Hepatocyte (in vitro differentiated cells): Measurements from ENCODE around the gene CBX2. TPM values are rescaled to one million over a fixed set of nuclear protein-coding genes. Genes with fewer than 3 reads are reported as not detected.
A peak's percentile ranks its signal among the peaks of the same experiment; 100 is the strongest.

Experiments used
- DNase-seq: peaks from one replicate; pipeline ENCODE4 v3.0.0-alpha.2; 2016; ENCODE audit warnings: low spot score
- H2AFZ ChIP-seq: fragments of 200-600 bp; sonication (generic); 2 replicates; pipeline ENCODE4 v1.6.0; 2016; ENCODE audit warnings: antibody characterized with exemption, mild to moderate bottlenecking
- H3K27ac ChIP-seq: fragments of 200-600 bp; sonication (generic); 2 replicates; pipeline ENCODE4 v1.5.1; 2016; ENCODE audit warnings: mild to moderate bottlenecking
- H3K27me3 ChIP-seq: fragments of 200-600 bp; sonication (generic); 2 replicates; pipeline ENCODE4 v1.6.1; 2016
- H3K36me3 ChIP-seq: fragments of 200-600 bp; sonication (generic); replicated peaks from 2 replicates; pipeline ENCODE4 v1.5.1; 2016; ENCODE audit warnings: low read depth; ENCODE audit not compliant: insufficient read depth
- H3K4me1 ChIP-seq: fragments of 200-600 bp; sonication (generic); 2 replicates; pipeline ENCODE4 v1.5.1; 2016; ENCODE audit warnings: mild to moderate bottlenecking, moderate library complexity; ENCODE audit not compliant: insufficient read depth
- H3K4me2 ChIP-seq: fragments of 200-600 bp; sonication (generic); 2 replicates; pipeline ENCODE4 v1.6.0; 2016
- H3K4me3 ChIP-seq: fragments of 200-600 bp; sonication (generic); 2 replicates; pipeline ENCODE4 v1.5.1; 2016; ENCODE audit warnings: mild to moderate bottlenecking
- H3K79me2 ChIP-seq: fragments of 200-600 bp; sonication (generic); 2 replicates; pipeline ENCODE4 v1.6.0; 2017; ENCODE audit warnings: mild to moderate bottlenecking
- H3K9me2 ChIP-seq: fragments of 200-600 bp; sonication (generic); replicated peaks from 2 replicates; pipeline ENCODE4 v1.6.0; 2017; ENCODE audit warnings: mild to moderate bottlenecking; ENCODE audit not compliant: insufficient read depth
- H3K9me3 ChIP-seq: fragments of 200-600 bp; sonication (generic); 2 replicates; pipeline ENCODE4 v1.5.1; 2016; ENCODE audit warnings: low read depth, mild to moderate bottlenecking
- H4K20me1 ChIP-seq: fragments of 200-600 bp; sonication (generic); 2 replicates; pipeline ENCODE4 v1.6.0; 2016; ENCODE audit warnings: mild to moderate bottlenecking; ENCODE audit not compliant: insufficient read depth, poor library complexity, severe bottlenecking
- CTCF ChIP-seq: fragments of 200-600 bp; sonication (generic); IDR thresholded peaks from 2 replicates; pipeline ENCODE4 v1.5.1; 2016; ENCODE audit warnings: antibody characterized with exemption, mild to moderate bottlenecking; ENCODE audit not compliant: poor library complexity
- EZH2 ChIP-seq: fragments of 200-600 bp; sonication (generic); IDR thresholded peaks from 2 replicates; pipeline ENCODE4 v1.6.1; 2016; ENCODE audit warnings: antibody characterized with exemption, mild to moderate bottlenecking, borderline replicate concordance
- EZH2phosphoT487 ChIP-seq: fragments of 200-600 bp; sonication (generic); IDR thresholded peaks from one replicate; pipeline ENCODE4 v1.6.1; 2018; ENCODE audit warnings: antibody characterized with exemption, mild to moderate bottlenecking, low read depth, moderate library complexity; ENCODE audit not compliant: unreplicated experiment, severe bottlenecking
- WGBS: methylation state at CpG from one replicate; pipeline ENCODE4 v1.1.6; 2016; ENCODE audit warnings: low lambda C conversion rate; ENCODE audit errors: missing lambda C conversion rate; 5-methylcytosine and 5-hydroxymethylcytosine counted together
- polyA plus RNA-seq: library from polyadenylated mRNA; unstranded; fragments of >200 nt; fragmentation: Nextera tagmentation; extraction: Ambion mirVana; gene quantifications from 2 replicates; pipeline ENCODE4 v1.2.1, GENCODE V29; 2016
- total RNA-seq: library from RNA; depleted of rRNA; stranded (reverse); fragments of >200 nt; gene quantifications from 2 replicates; pipeline ENCODE4 v1.2.3, GENCODE V29; 2014

Gene CBX2
- total and polyA plus RNA-seq, 2 experiments from 2014 or later = 11.6 to 16.3 TPM

- Histone ChIP-seq H3K27me3 (no peaks in the 10 kb centered on the region), H4K20me1 (peaks cover 16% of the 10 kb centered on the region), H3K4me2 (peak overlapping the region; percentile 95), H3K27ac (peak overlapping the region; percentile 73), H3K4me3 (peak overlapping the region; percentile 91), H3K79me2 (peaks cover 25% of the 10 kb centered on the region), H3K9me2 (no peaks in the 10 kb centered on the region), H3K36me3 (no peaks in the 10 kb centered on the region), H3K9me3 (no peaks in the 10 kb centered on the region), H2AFZ (peak overlapping the region; percentile 81), H3K4me1 (peaks cover 35% of the 10 kb centered on the region)
- peak; percentile 30 for DNase-seq
- 10% methylated on average over 14 of the region's 17 CpGs for WGBS
- TF ChIP-seq EZH2phosphoT487 (no peak), CTCF (no peak), EZH2 (no peak)
These were observed 1.2 kb downstream of the CBX2 start for GRCh38 chr17:79779084-79779529.

GRCh38 chr17:79779661-79780365 is 1.9 kb downstream of the CBX2 start:
- TF ChIP-seq EZH2phosphoT487 = no peak
- TF ChIP-seq EZH2 = no peak
- TF ChIP-seq CTCF = no peak
- peaks cover 35% of the 10 kb centered on the region for H3K4me1 ChIP-seq
- DNase-seq = no peak
- H3K9me3 ChIP-seq = no peaks in the 10 kb centered on the region
- peaks cover 16% of the 10 kb centered on the region for H4K20me1 ChIP-seq
- H3K4me2 ChIP-seq = peak overlapping the region; percentile 95
- H3K79me2 ChIP-seq = peaks cover 25% of the 10 kb centered on the region
- 88% methylated on average over 10 of the region's 10 CpGs for WGBS
- H3K27me3 ChIP-seq = no peaks in the 10 kb centered on the region
- H3K36me3 ChIP-seq = no peaks in the 10 kb centered on the region
- no peak overlapping the region for H3K27ac ChIP-seq
- no peaks in the 10 kb centered on the region for H3K9me2 ChIP-seq
- H2AFZ ChIP-seq = no peak overlapping the region
- no peak overlapping the region for H3K4me3 ChIP-seq

GRCh38 chr17:79781012-79781650 is 3.2 kb downstream of the CBX2 start:
- 93% methylated on average over 11 of the region's 12 CpGs for WGBS
- Histone ChIP-seq H4K20me1 (peaks cover 16% of the 10 kb centered on the region), H3K27me3 (no peaks in the 10 kb centered on the region), H3K9me3 (no peaks in the 10 kb centered on the region), H3K36me3 (no peaks in the 10 kb centered on the region), H2AFZ (no peak overlapping the region), H3K79me2 (peaks cover 25% of the 10 kb centered on the region), H3K4me1 (peaks cover 26% of the 10 kb centered on the region), H3K27ac (no peak overlapping the region), H3K9me2 (no peaks in the 10 kb centered on the region), H3K4me2 (no peak overlapping the region), H3K4me3 (no peak overlapping the region)
- DNase-seq = no peak
- no peak for TF ChIP-seq EZH2
- no peak for TF ChIP-seq CTCF
- TF ChIP-seq EZH2phosphoT487 = no peak
